Transverse colon (tissue), 4 donors: ENCODE data around the gene PRPF39.

ENCODE experiments used
- EP300 ChIP-seq: sonication (generic); formaldehyde crosslinking; IDR thresholded peaks from one replicate; pipeline ENCODE4 v1.6.1; 2017; ENCODE audit warnings: antibody characterized with exemption, low read depth
- POLR2AphosphoS5 ChIP-seq, 3 donors: sonication (generic); formaldehyde crosslinking; IDR thresholded peaks; one replicate each; pipeline ENCODE4 v1.6.1; 2016; ENCODE audit warnings: antibody characterized with exemption in 3 of 3
- TF ChIP-seq, protein P1 (sequence below), 5 experiments: fragments of 200-600 bp in 3 of 5; fragments of 450-650 bp in 2 of 5; sonication (generic) in 3 of 5; IDR thresholded peaks; 1 replicate in 2 of 5; 2 replicates in 3 of 5; pipeline ENCODE4 v1.5.1; 2016 to 2017; ENCODE audit warnings: antibody characterized with exemption in 5 of 5, inconsistent platforms in 3 of 5, mild to moderate bottlenecking in 2 of 5, moderate library complexity in 1 of 5

DNA sequence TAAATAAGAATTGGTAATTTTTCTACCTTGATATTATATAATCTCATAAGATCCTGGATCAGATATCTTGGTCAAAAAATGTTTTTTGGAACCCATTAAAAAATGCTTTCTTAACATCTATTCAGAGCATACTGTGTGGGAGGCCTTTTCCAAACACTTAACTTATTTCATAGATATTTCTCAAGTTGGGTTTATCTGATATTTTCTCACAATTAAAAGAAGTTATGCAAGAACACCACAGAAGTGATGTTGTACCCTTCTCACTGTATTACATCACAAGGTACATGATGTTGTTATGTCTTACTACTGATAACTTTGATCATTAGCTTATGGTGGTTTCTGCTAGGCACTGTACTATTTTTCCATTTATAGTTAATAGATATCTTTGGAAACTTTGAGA is 23.4 kb upstream of the PRPF39 start:
- TF ChIP-seq, protein P1, sequence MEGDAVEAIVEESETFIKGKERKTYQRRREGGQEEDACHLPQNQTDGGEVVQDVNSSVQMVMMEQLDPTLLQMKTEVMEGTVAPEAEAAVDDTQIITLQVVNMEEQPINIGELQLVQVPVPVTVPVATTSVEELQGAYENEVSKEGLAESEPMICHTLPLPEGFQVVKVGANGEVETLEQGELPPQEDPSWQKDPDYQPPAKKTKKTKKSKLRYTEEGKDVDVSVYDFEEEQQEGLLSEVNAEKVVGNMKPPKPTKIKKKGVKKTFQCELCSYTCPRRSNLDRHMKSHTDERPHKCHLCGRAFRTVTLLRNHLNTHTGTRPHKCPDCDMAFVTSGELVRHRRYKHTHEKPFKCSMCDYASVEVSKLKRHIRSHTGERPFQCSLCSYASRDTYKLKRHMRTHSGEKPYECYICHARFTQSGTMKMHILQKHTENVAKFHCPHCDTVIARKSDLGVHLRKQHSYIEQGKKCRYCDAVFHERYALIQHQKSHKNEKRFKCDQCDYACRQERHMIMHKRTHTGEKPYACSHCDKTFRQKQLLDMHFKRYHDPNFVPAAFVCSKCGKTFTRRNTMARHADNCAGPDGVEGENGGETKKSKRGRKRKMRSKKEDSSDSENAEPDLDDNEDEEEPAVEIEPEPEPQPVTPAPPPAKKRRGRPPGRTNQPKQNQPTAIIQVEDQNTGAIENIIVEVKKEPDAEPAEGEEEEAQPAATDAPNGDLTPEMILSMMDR (IDR thresholded peaks at IDR 0.05) = no peak
- TF ChIP-seq POLR2AphosphoS5 (IDR thresholded peaks at IDR 0.05) = no peak
- no peak for TF ChIP-seq EP300
